GM03348 (cell line): ENCODE data around the gene ETF1.
"Not testable (repeated sequence)": the region's sequence is repeated elsewhere in the genome, so short reads cannot be mapped to it uniquely, and the experiment has no call there.

Source experiments
- DNase-seq: peaks from one replicate; pipeline ENCODE4 v3.0.0; 2012; ENCODE audit warnings: low spot score

ETF1 gene

DNA sequence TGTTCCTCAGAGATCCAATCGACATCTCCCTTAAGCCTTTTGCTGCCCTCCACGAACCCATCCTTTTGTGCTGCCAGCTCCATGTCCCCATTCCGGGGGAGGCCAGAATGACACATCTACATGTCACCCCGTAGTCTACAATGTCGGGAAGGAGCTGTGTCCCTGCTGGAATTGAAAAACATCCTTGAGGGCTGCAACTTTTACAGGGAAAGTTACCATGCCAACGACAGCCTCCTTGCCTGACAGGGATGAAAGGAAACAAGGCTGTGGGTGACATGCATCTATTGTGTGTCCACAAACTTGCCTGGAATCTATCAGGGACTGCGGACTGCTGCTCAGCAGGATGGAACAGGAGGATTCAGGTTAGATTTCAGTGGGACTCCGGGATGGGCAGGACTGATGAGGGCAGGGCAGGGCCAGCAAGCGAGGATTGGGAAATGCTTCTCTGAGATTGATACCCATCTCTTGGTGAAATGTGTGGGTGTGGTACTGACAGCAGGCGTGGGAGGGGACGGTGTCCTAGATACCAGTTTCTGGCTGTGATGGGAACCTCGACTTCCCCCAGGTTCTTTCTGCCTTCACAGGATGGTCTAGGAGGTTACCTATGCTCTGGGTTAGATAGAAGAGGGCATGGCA is 52.3 kb downstream of the ETF1 start:
- DNase-seq: no peak

DNA sequence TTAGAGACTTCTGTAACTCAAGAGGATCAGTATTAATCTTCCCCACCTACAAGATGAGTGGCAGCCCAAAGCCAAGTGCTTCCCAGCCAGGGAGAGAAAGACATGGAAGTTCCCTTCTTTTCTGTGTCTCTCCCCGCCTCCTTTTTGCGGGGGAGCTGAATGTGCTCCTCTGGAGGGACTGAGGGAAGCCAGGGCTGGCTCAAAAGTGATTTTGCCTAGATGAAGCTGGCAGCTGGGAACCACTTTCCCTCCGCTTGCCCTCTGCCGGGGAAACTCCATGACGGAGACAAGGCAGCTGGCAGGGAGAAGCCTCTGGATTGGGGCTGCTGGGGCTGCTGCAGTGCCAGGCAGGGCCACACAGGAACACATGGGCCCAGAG is 53.4 kb downstream of the ETF1 start:
- no peak for DNase-seq

DNA sequence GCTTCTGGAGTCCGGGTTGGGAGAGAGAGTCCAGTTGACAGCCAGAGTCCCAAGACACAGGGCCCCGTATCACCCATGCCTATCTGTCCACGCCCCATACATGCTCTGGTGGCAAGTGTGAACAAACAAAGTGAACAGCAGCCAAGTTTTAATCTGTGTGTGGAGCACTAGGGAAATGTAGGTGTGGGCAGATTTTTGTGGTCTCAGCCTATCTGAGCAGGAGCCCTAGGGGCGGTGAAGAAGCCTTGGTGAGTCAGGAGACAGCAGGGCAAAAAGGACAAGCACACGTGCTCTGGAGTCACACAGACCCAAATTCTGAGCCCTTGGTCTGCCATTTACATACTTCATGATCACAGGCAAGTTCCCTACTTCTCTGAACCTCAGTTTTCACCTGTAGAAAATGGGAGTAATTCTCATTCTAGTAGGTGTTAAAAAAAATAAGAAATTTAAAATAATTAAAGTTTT is 54.5 kb downstream of the ETF1 start:
- peak; percentile 56 for DNase-seq

DNA sequence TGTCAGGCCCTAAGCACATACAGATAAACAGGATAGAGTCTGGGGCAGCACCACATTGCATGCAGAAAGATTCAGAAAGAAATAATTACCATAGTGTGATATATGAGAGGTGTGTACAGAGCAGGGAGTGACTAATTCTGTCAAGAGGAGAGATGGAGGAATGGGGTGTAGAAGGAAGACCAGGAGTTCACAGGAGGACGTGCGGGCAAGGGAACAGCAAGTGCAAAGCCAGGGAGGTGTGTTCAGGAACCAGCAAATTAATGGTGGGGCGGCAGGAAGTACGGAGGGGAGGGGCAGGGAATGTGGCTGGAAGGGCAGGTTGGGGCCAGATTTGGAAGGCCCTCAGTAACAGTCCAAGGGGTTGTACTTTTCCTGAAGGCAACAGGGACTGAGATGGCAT is 60.4 kb downstream of the ETF1 start:
- DNase-seq: no peak

DNA sequence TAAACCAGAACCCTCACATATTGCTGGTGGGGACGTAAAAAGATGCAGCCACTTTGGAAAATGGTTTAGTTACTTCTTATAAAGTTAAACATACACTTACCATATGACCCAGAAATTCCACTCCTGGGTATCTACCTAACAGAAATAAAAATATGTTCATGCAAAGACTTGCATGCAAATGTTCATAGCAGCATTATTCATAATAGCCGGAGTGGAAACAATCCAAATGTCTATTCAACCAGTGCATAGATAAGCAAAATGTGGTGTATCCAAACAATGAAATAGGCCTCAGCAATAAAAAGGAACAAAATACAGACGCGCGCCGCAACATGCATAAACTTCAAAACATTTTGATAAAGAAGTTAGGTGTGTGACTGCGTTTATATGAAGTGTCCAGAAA is 66.1 kb downstream of the ETF1 start:
- no peak for DNase-seq

DNA sequence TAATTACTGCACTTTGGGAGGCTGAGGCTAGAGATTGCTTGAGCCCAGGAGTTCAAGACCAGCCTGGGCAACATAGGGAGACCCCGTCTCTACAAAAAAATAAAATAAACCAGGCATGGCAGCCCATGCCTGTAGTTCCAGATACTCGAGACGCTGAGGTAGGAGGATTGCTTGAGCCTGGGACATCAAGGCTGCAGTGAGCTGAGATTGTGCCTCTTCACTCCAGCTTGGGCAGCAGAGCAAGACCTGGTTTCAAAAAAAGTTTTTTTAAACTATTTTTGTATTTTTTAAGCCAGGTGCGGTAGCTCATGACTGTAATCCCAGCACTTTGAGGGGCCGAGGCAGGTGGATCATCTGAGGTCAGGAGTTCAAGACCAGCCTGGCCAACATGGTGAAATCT is 69.9 kb downstream of the ETF1 start:
- not testable (repeated sequence) for DNase-seq

DNA sequence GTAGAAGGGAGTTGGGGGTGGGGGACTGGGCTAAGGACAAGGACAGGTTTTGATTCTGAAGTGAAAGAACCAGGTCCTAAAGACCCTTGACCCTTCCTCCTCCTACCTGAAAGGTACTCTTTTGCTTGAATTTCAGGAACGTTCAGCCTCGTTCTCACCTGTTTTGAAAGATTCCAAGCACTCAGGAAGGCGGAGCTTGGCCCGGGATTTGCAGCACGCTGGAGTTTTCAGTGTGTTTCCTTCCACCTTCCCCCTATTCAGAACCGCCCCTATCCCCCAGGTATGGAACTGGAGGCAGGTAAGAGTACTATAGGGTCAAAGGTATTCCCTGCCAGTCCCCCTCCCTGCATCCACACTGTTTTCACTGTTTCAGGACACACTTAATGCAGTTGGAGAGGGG is 70.7 kb downstream of the ETF1 start:
- no peak for DNase-seq

DNA sequence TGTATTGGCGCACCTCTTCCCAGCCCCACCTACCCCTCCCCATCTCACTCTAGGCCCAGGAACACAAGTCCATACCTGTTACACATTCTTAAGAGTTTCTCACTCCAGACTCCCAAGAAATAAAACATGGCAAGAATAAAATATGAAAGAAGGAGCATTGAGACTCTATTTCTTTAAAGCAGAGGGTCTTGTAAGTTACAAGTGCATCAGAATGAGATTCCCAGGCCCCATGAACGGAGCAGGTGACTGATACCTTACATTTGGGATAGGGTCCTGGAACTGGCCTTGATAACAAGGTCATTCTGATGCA is 72.0 kb downstream of the ETF1 start:
- DNase-seq: no peak

DNA sequence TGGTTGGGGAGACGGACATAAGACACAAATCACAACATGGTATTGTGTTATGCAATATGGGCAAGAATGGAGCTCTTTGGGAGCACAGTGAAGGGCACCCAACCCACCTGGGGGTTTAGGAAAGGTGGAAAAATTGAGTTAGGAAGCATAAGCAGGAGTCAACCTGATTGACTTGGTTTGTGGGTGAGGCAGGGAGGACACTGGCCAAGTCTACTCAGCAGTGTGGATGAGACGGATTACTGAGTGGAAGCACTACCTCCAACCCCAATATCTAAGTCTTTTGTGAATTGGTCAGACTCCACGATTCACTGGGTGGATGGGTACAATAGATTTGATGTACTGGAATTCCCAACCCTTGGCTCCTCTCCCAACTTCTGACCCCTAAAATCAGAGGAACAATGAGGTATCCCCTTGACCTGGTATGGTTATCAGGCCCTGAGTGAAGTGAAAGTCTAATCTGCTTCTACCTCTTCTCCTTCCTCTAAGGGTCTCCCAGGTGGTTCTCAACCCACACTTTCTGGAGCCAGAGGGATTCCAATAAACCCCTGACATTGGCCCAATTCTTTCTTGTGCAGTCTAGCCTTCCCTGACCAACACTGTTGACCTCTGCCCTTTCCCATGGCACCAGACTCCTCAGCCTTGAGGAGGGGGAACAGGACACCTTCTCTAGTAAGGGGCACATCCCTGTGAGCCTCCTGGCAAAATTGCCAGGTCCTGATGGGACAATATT is 72.5 kb downstream of the ETF1 start:
- DNase-seq: no peak

DNA sequence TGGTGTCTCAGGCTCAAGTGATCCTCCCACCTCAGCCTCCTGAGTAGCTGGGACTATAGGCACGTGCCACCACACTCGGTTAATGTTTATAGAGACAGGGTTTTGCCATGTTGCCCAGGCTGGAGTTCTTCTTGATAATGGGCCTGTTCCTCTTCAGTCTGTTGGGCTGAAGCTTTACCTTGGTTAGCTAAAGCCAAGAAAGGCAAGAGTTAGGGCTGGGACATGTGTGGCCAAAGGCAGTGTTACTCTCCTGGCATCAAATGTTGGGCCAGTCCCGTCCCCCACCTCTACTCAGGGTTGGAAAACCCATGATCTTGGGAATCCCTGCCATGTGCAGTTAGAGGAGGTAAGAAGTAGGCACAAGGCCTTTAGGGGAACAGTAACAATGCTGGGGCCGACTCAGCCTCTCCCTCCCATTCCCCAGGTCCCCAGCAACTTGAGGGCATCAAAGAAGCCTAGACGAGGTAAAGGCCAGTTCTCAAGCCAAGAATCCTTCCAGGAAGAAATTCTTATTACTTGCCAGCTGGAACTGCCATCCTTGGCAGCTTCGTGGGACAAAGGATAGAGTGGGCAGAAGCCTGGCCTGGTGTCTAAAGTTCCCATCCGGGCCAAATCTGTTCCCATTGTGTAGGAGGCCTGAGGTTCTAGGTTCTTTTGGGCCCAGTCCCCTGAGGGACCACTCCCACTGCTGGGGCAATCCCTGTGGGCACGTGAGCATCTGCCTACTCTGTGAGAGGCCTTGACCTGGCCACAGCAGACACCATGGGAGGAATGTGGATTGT is 73.3 kb downstream of the ETF1 start:
- peak; percentile 47 for DNase-seq

DNA sequence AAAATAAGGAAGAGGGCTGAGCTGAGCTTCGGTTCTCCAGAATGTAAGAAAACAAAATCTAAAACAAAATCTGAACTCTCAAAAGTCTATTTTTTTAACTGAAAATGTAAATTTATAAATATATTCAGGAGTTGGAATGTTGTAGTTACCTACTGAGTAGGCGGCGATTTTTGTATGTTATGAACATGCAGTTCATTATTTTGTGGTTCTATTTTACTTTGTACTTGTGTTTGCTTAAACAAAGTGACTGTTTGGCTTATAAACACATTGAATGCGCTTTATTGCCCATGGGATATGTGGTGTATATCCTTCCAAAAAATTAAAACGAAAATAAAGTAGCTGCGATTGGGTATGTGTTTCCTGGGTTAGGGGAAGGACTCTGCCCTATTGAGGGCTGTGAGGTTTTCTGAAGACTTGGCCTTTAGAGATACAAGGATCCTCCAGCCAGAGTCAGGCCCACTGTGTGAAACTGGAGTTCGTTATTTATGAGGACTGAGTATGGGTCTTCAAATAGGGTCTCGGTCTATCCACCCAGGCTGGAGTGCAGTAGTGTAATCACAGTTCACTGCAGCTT is 74.0 kb downstream of the ETF1 start:
- DNase-seq: no peak

DNA sequence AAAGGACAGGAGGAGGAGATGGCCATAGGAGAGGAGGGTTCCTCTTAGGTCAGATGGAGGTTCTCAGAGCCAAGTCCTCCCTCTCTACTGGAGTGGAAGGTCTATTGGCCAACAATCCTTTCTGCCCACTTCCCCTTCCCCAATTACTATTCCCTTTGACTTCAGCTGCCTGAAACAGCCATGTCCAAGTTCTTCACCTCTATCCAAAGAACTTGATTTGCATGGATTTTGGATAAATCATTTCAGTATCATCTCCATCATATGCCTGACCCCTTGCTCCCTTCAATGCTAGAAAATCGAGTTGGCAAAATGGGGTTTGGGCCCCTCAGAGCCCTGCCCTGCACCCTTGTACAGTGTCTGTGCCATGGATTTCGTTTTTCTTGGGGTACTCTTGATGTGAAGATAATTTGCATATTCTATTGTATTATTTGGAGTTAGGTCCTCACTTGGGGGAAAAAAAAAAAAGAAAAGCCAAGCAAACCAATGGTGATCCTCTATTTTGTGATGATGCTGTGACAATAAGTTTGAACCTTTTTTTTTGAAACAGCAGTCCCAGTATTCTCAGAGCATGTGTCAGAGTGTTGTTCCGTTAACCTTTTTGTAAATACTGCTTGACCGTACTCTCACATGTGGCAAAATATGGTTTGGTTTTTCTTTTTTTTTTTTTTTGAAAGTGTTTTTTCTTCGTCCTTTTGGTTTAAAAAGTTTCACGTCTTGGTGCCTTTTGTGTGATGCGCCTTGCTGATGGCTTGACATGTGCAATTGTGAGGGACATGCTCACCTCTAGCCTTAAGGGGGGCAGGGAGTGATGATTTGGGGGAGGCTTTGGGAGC is 74.7 kb downstream of the ETF1 start:
- DNase-seq: no peak

DNA sequence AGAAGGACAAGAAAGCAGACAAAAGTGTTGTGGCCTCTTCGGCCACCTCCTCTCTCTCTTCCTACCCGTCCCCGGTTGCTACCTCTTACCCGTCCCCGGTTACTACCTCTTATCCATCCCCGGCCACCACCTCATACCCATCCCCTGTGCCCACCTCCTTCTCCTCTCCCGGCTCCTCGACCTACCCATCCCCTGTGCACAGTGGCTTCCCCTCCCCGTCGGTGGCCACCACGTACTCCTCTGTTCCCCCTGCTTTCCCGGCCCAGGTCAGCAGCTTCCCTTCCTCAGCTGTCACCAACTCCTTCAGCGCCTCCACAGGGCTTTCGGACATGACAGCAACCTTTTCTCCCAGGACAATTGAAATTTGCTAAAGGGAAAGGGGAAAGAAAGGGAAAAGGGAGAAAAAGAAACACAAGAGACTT is 75.3 kb downstream of the ETF1 start:
- DNase-seq: no peak

DNA sequence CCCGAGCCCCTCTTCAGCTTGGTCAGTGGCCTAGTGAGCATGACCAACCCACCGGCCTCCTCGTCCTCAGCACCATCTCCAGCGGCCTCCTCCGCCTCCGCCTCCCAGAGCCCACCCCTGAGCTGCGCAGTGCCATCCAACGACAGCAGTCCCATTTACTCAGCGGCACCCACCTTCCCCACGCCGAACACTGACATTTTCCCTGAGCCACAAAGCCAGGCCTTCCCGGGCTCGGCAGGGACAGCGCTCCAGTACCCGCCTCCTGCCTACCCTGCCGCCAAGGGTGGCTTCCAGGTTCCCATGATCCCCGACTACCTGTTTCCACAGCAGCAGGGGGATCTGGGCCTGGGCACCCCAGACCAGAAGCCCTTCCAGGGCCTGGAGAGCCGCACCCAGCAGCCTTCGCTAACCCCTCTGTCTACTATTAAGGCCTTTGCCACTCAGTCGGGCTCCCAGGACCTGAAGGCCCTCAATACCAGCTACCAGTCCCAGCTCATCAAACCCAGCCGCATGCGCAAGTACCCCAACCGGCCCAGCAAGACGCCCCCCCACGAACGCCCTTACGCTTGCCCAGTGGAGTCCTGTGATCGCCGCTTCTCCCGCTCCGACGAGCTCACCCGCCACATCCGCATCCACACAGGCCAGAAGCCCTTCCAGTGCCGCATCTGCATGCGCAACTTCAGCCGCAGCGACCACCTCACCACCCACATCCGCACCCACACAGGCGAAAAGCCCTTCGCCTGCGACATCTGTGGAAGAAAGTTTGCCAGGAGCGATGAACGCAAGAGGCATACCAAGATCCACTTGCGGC is 75.9 kb downstream of the ETF1 start:
- DNase-seq: no peak

DNA sequence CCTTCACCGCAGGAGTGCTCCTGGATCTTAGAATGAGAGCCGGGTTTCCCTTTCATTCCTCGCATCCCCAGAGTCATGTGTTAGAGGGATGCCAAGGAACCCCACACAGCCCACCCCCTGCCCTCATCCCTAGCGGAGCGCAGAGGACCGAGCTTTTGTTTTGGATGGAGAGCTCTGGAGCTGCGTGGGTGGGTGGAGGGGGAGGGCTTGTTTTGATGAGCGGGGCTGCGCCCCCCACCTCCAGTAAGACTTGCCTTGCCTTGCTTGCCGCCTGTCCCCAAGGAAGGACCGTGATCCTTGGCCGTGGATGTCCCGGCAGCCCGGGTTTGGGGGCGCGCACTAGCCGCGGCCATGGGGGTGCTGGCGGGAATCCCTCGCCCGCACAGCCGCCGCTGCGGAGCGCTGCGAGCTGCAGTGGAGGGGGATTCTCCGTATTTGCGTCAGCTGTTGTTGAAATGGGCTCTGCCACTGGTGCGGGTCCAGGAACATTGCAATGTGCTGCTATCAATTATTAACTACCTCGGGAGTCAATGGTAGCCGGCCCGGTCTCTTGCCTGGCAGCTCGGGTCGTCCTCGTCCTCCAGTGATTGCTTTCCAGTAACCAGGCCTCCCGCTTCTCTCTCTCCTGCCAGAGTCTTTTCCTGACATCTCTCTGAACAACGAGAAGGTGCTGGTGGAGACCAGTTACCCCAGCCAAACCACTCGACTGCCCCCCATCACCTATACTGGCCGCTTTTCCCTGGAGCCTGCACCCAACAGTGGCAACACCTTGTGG is 76.7 kb downstream of the ETF1 start:
- DNase-seq: no peak

DNA sequence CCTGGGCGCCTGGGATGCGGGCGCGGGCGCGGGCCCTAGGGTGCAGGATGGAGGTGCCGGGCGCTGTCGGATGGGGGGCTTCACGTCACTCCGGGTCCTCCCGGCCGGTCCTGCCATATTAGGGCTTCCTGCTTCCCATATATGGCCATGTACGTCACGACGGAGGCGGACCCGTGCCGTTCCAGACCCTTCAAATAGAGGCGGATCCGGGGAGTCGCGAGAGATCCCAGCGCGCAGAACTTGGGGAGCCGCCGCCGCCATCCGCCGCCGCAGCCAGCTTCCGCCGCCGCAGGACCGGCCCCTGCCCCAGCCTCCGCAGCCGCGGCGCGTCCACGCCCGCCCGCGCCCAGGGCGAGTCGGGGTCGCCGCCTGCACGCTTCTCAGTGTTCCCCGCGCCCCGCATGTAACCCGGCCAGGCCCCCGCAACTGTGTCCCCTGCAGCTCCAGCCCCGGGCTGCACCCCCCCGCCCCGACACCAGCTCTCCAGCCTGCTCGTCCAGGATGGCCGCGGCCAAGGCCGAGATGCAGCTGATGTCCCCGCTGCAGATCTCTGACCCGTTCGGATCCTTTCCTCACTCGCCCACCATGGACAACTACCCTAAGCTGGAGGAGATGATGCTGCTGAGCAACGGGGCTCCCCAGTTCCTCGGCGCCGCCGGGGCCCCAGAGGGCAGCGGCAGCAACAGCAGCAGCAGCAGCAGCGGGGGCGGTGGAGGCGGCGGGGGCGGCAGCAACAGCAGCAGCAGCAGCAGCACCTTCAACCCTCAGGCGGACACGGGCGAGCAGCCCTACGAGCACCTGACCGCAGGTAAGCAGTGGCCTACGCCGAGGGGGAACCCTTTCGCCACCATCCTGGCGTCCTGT is 77.5 kb downstream of the ETF1 start, which contains the start of gene EGR1:
EGR1 (plus strand) TSS at position 219 of the 864 bp plus-strand sequence; CDS start at position 502, 283 bp downstream.
- peak; percentile 93 for DNase-seq

DNA sequence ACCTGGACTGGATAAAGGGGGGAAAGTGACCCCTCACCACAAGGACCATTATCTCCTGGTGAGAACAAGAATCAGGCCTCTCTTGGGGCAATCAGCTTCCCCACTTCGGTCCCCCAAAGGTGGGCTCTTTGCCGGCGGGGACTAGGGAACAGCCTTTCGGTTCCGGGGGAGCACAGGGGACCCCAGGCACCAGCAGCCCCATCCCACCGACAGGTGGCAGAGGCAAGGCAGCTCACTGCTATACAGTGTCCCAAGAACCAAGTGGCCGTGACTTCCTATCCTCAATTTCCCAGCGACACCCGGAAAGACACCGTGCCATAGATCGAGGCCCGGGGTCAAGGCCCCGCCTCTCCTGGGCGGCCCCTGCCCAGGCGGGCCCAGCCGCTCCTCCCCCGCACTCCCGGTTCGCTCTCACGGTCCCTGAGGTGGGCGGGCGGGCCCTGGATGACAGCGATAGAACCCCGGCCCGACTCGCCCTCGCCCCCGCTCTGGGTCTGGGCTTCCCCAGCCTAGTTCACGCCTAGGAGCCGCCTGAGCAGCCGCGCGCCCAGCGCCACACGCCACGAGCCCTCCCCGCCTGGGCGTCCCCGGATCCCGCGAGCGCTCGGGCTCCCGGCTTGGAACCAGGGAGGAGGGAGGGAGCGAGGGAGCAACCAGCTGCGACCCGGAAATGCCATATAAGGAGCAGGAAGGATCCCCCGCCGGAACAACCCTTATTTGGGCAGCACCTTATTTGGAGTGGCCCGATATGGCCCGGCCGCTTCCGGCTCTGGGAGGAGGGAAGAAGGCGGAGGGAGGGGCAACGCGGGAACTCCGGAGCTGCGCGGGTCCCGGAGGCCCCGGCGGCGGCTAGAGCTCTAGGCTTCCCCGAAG is 78.4 kb downstream of the ETF1 start:
- peak; percentile 96 for DNase-seq

DNA sequence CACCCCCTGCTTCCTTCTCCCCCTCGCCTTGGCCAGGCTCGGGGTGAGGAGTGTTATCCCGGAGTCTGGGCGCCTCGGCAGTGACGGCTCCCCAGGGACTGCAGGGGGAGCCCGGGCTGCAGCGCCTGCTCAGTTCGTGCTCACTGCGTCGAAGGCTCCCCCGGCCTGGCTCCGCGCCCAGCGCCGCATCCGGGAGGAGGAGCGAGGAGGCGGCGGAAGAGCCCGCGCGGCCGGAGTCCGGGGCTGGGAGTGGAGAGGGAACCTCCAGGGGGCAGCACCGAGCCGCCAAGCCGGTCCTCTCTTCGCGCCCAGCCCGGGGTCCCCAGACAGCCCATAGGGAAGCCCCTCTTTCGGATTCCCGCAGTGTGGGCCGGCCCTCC is 79.0 kb downstream of the ETF1 start:
- peak; percentile 98 for DNase-seq
